ENCODE results near the gene PLCD1.
"Not testable (repeated sequence)": the region's sequence is repeated elsewhere in the genome, so short reads cannot be mapped to it uniquely, and the experiment has no call there.

Gene PLCD1

GRCh38 chr3:37982331-37982730, 47.1 kb downstream of the PLCD1 start:
- H3K36me3 ChIP-seq (ENCODE audit: control insufficient read depth, insufficient read depth, low read length): peaks cover 5% of the 10 kb centered on the region; the same call in 1 of the 2 replicates
- no peak overlapping the region for H3K4me3 ChIP-seq (ENCODE audit: low read depth, low read length)
- no peak overlapping the region for H3K9ac ChIP-seq (ENCODE audit: low read depth, low read length)
- H3K4me1 ChIP-seq (ENCODE audit: control insufficient read depth, insufficient read depth, low read length): no peaks in the 10 kb centered on the region
- no peaks in the 10 kb centered on the region for H3K27me3 ChIP-seq (ENCODE audit: control insufficient read depth, insufficient read depth, low read length)
- no peak overlapping the region for H3K27ac ChIP-seq (ENCODE audit: low read depth, low read length)
- H3K9me3 ChIP-seq (ENCODE audit: control insufficient read depth, insufficient read depth, low read length): no peaks in the 10 kb centered on the region

GRCh38 chr3:37981348-37981664, 48.1 kb downstream of the PLCD1 start:
- Histone ChIP-seq H3K36me3 (ENCODE audit: control insufficient read depth, insufficient read depth, low read length) (peaks cover 10% of the 10 kb centered on the region), H3K9ac (ENCODE audit: low read depth, low read length) (no peak overlapping the region), H3K4me1 (ENCODE audit: control insufficient read depth, insufficient read depth, low read length) (no peaks in the 10 kb centered on the region), H3K9me3 (ENCODE audit: control insufficient read depth, insufficient read depth, low read length) (no peaks in the 10 kb centered on the region), H3K4me3 (ENCODE audit: low read depth, low read length) (no peak overlapping the region), H3K27ac (ENCODE audit: low read depth, low read length) (no peak overlapping the region), H3K27me3 (ENCODE audit: control insufficient read depth, insufficient read depth, low read length) (no peaks in the 10 kb centered on the region)

- no peaks in the 10 kb centered on the region for H3K4me1 ChIP-seq (ENCODE audit: control insufficient read depth, insufficient read depth, low read length)
- H3K27ac ChIP-seq (ENCODE audit: low read depth, low read length): no peak overlapping the region
- H3K4me3 ChIP-seq (ENCODE audit: low read depth, low read length): no peak overlapping the region
- H3K27me3 ChIP-seq (ENCODE audit: control insufficient read depth, insufficient read depth, low read length): no peaks in the 10 kb centered on the region
- H3K9me3 ChIP-seq (ENCODE audit: control insufficient read depth, insufficient read depth, low read length): no peaks in the 10 kb centered on the region
- peaks cover 16% of the 10 kb centered on the region for H3K36me3 ChIP-seq (ENCODE audit: control insufficient read depth, insufficient read depth, low read length)
- no peak overlapping the region for H3K9ac ChIP-seq (ENCODE audit: low read depth, low read length)
Measured at GRCh38 chr3:37980462-37981347, 48.7 kb downstream of the PLCD1 start.

- H3K9ac ChIP-seq (ENCODE audit: low read depth, low read length): no peak overlapping the region
- H3K4me3 ChIP-seq (ENCODE audit: low read depth, low read length): no peak overlapping the region
- no peaks in the 10 kb centered on the region for H3K4me1 ChIP-seq (ENCODE audit: control insufficient read depth, insufficient read depth, low read length)
- H3K27me3 ChIP-seq (ENCODE audit: control insufficient read depth, insufficient read depth, low read length): no peaks in the 10 kb centered on the region
- no peak overlapping the region for H3K27ac ChIP-seq (ENCODE audit: low read depth, low read length)
- H3K36me3 ChIP-seq (ENCODE audit: control insufficient read depth, insufficient read depth, low read length): peaks cover 18% of the 10 kb centered on the region
- no peaks in the 10 kb centered on the region for H3K9me3 ChIP-seq (ENCODE audit: control insufficient read depth, insufficient read depth, low read length)
Measured at GRCh38 chr3:37979541-37980461, 49.6 kb downstream of the PLCD1 start.

GRCh38 chr3:37974121-37975083, 55.0 kb downstream of the PLCD1 start:
- Histone ChIP-seq H3K9me3 (ENCODE audit: control insufficient read depth, insufficient read depth, low read length) (no peaks in the 10 kb centered on the region), H3K27me3 (ENCODE audit: control insufficient read depth, insufficient read depth, low read length) (no peaks in the 10 kb centered on the region), H3K27ac (ENCODE audit: low read depth, low read length) (no peak overlapping the region), H3K36me3 (ENCODE audit: control insufficient read depth, insufficient read depth, low read length) (peaks cover 12% of the 10 kb centered on the region), H3K9ac (ENCODE audit: low read depth, low read length) (no peak overlapping the region), H3K4me1 (ENCODE audit: control insufficient read depth, insufficient read depth, low read length) (no peaks in the 10 kb centered on the region; the same call in 1 of the 2 replicates), H3K4me3 (ENCODE audit: low read depth, low read length) (no peak overlapping the region)

- Histone ChIP-seq H3K9ac (ENCODE audit: low read depth, low read length) (no peak overlapping the region), H3K9me3 (ENCODE audit: control insufficient read depth, insufficient read depth, low read length) (no peaks in the 10 kb centered on the region), H3K4me1 (ENCODE audit: control insufficient read depth, insufficient read depth, low read length) (no peaks in the 10 kb centered on the region; the same call in 1 of the 2 replicates), H3K27me3 (ENCODE audit: control insufficient read depth, insufficient read depth, low read length) (no peaks in the 10 kb centered on the region), H3K4me3 (ENCODE audit: low read depth, low read length) (no peak overlapping the region), H3K36me3 (ENCODE audit: control insufficient read depth, insufficient read depth, low read length) (peaks cover 12% of the 10 kb centered on the region), H3K27ac (ENCODE audit: low read depth, low read length) (no peak overlapping the region)
Measured at GRCh38 chr3:37973246-37974054, 56.0 kb downstream of the PLCD1 start.

- not testable (repeated sequence) for H3K4me3 ChIP-seq (ENCODE audit: low read depth, low read length); H3K4me1 ChIP-seq (ENCODE audit: control insufficient read depth, insufficient read depth, low read length)
Measured at GRCh38 chr3:37972056-37972455, 57.4 kb downstream of the PLCD1 start.

GRCh38 chr3:37971467-37971866, 58.0 kb downstream of the PLCD1 start:
- Histone ChIP-seq H3K9me3 (ENCODE audit: control insufficient read depth, insufficient read depth, low read length) (no peaks in the 10 kb centered on the region), H3K9ac (ENCODE audit: low read depth, low read length) (no peak overlapping the region), H3K27me3 (ENCODE audit: control insufficient read depth, insufficient read depth, low read length) (no peaks in the 10 kb centered on the region), H3K27ac (ENCODE audit: low read depth, low read length) (no peak overlapping the region), H3K36me3 (ENCODE audit: control insufficient read depth, insufficient read depth, low read length) (peaks cover 8% of the 10 kb centered on the region), H3K4me1 (ENCODE audit: control insufficient read depth, insufficient read depth, low read length) (no peaks in the 10 kb centered on the region; the same call in 1 of the 2 replicates), H3K4me3 (ENCODE audit: low read depth, low read length) (no peak overlapping the region)

More at GRCh38 chr3:37972056-37972455, 57.4 kb downstream of the PLCD1 start:
- not testable (repeated sequence) for H3K27me3 ChIP-seq (ENCODE audit: control insufficient read depth, insufficient read depth, low read length); H3K9ac ChIP-seq (ENCODE audit: low read depth, low read length); H3K9me3 ChIP-seq (ENCODE audit: control insufficient read depth, insufficient read depth, low read length); H3K27ac ChIP-seq (ENCODE audit: low read depth, low read length)
- peaks cover 12% of the 10 kb centered on the region for H3K36me3 ChIP-seq (ENCODE audit: control insufficient read depth, insufficient read depth, low read length)

- Histone ChIP-seq H3K27ac (ENCODE audit: low read depth, low read length) (no peak overlapping the region), H3K9me3 (ENCODE audit: control insufficient read depth, insufficient read depth, low read length) (no peaks in the 10 kb centered on the region), H3K36me3 (ENCODE audit: control insufficient read depth, insufficient read depth, low read length) (peaks cover 3% of the 10 kb centered on the region; the same call in 1 of the 2 replicates), H3K4me3 (ENCODE audit: low read depth, low read length) (no peak overlapping the region), H3K9ac (ENCODE audit: low read depth, low read length) (no peak overlapping the region), H3K4me1 (ENCODE audit: control insufficient read depth, insufficient read depth, low read length) (no peaks in the 10 kb centered on the region; the same call in 1 of the 2 replicates), H3K27me3 (ENCODE audit: control insufficient read depth, insufficient read depth, low read length) (no peaks in the 10 kb centered on the region)
Measured at GRCh38 chr3:37970802-37971201, 58.6 kb downstream of the PLCD1 start.

All from HUES48 (cell line).